HPDE6-E6E7 (cell line): ENCODE data around the gene ZC3H4.

Source experiments
- DNase-seq: peaks from one replicate; pipeline ENCODE4 v3.0.0; 2011; ENCODE audit warnings: missing footprints; ENCODE audit errors: extremely low spot score

Gene ZC3H4

DNA sequence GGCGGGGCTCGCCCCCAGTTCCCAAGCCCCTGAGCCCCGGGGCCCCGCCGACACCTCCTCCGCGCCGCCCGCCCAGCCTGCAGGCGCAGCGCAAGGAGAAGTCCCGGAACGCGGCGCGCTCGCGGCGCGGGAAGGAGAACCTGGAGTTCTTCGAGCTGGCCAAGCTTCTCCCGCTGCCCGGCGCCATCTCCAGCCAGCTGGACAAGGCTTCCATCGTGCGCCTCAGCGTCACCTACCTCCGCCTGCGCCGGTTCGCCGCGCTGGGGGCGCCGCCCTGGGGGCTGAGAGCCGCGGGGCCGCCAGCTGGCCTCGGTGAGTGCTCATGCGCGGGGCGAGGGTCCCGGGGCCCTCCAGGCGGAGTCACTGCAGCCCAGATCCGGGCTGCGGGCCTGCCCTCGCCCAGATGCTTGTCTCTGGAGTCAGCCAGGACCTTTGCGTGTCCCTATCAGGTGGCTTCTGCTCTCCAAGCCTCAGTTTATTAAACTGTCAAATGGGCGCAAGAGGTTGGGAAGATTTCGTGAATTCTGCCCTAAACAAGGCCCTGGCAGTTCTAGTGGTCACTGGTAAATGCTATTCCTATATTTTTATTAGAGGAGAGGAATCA is 91.9 kb downstream of the ZC3H4 start:
- DNase-seq: no peak

DNA sequence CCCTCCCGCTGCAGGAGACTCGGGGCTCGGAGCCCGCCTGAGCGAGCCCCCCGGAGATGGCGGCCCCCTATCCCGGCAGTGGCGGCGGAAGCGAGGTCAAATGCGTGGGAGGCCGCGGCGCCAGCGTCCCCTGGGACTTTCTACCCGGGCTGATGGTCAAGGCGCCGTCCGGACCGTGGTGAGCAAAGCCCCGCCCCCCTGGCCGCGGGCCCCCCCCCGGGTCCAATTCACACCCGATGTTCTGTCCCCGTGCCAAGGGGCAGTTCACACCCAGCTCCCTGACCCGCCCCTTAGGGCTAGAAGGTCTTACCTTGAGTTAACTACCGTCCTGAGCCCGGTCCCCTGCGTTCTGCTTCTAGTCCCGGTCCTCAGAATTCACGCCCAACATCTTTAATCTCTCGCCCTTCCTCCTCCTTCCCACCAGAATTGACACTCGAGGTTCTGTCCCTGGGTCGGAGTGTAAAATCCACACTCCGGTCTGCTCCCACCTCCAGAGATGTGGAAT is 92.5 kb downstream of the ZC3H4 start:
- no peak for DNase-seq

DNA sequence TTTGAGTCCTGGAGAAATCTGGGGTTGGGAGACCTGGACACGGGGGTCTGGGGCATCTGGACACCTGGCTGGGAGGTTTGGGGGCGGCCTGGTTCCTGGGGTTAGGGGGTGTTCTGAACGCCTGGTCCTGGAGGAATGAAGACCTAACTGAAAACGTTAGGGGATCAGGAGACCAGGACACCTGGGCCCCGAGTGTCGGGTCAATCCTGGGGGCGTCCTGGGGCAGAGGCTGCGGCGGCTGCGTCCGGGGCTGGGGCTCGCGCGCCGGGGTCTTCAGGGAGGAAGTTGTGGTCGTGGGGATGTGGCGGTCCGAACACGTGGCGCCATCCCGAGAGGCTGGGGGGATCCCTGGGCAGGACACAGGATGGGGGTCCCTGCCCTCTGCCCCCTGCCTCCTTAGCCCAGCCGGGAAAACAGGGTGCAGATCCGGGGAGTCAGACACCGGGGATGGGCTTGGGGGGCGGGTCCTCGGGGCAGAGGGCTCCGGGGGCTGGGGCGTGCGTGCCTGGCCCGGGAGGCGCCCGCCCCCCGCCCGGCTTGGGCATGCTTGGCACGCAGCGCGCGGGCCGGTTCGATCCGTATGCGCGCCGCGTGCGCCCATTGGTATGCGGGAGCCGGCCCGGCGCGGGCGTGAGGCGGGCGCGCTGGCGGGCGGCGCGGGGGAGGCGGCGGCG is 93.3 kb downstream of the ZC3H4 start:
- DNase-seq: no peak

DNA sequence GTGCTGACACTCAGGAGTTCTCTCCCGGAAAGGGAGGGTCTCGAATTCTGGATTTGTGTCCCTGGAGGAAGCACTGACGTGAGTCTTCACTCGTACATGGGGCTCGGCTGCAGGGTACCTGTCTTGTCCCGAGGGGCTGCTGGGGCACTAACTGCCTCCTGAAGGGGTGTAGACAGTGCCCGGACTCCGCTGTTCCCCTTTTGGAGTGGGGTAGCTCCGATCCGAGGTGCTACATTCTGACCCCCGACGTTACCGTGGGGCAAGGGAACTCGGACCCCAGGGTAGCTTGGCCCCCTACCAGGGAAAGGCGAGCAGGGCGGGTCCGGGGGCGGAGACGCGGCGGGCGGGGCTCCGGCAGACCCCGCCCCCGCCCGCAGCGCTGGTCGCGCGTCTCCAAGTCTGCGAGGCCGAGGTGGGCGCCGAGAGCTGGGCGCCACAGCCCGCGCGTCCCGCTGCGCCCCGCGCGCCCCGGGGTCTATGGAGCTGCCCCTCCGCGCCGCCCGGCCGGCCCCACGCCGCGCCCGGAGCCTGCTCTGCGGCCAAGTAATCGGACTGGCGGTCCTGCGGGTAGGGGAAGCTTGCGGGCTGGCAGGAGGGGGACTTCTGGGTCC is 94.0 kb downstream of the ZC3H4 start, which contains the start of gene NPAS1:
TSS of gene NPAS1 (plus strand) at position 407 of the 611 bp plus-strand sequence. CDS start 1,211 bp downstream, outside the sequence.
- no peak for DNase-seq

DNA sequence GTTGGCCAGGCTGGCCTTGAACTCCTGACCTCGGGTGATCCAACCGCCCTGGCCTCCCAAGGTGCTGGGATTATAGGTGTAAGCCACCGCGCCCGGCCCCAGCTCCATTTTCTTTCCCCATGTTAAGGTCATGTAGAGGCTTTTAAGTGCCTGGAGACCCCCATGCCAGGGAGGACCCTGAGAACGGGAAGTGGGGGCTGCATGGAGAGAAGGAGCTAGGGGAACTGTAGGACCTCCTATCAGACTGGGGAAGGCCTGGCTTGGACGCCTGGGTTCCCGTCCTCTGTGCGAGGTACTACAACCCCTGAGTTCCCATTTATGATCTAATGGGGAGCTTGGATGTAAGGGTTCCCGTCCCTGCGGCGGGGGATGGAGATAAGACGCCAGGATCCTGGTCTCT is 94.7 kb downstream of the ZC3H4 start:
- DNase-seq: no peak
